Measurements from ENCODE around the gene ABCG1.

ABCG1 gene

GRCh38 chr21:42191696-42192595 lies 27.0 kb upstream of the ABCG1 start:
- in situ Hi-C loops (cut with HindIII; ENCODE audit: low sequenced_read_pairs) = no loop called here
- TF ChIP-seq, protein P1, sequence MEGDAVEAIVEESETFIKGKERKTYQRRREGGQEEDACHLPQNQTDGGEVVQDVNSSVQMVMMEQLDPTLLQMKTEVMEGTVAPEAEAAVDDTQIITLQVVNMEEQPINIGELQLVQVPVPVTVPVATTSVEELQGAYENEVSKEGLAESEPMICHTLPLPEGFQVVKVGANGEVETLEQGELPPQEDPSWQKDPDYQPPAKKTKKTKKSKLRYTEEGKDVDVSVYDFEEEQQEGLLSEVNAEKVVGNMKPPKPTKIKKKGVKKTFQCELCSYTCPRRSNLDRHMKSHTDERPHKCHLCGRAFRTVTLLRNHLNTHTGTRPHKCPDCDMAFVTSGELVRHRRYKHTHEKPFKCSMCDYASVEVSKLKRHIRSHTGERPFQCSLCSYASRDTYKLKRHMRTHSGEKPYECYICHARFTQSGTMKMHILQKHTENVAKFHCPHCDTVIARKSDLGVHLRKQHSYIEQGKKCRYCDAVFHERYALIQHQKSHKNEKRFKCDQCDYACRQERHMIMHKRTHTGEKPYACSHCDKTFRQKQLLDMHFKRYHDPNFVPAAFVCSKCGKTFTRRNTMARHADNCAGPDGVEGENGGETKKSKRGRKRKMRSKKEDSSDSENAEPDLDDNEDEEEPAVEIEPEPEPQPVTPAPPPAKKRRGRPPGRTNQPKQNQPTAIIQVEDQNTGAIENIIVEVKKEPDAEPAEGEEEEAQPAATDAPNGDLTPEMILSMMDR (IDR thresholded peaks at IDR 0.05; ENCODE audit: low read depth, low read length) = no peak
- DNase-seq (ENCODE audit: low read depth, low spot score) = no peak

DNA sequence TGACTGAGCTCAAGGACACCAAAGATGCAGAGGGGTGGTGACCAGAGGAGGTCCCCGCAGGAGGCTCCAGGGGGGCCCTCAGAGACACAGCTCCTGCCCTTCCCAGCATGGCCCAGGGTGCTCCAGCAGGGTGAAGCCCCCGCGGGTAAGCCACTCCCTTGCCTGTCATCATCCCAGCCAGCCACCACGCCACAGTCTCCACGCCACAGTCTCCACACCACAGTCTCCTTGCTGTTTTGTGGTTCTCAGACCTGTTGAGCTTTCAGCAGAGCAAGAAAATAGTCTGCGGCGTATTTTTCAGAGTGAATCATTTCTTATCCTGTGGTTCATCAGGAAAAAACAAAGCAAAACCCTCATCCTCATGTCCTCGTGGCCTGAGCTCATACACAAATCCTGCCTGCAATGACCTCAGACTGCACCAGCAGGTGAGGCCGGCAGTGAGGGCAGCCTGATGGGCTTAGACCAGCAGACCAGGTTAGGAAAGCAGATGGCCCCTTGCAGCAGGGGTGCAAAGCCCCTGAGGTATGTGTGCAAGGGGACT lies 25.7 kb upstream of the ABCG1 start:
- TF ChIP-seq, protein P1 (IDR thresholded peaks at IDR 0.05; ENCODE audit: low read depth, low read length) = no peak
- H3K4me3 ChIP-seq (ENCODE audit: low read depth, low read length) = no peak overlapping the region
- DNase-seq (ENCODE audit: low read depth, low spot score) = peak; percentile 69
- in situ Hi-C loops (cut with HindIII; ENCODE audit: low sequenced_read_pairs) = no loop called here

More at GRCh38 chr21:42191696-42192595, 27.0 kb upstream of the ABCG1 start:
- no peak overlapping the region for H3K4me3 ChIP-seq (ENCODE audit: low read depth, low read length)

- H3K4me3 ChIP-seq (ENCODE audit: low read depth, low read length) = no peak overlapping the region
- in situ Hi-C loops (cut with HindIII; ENCODE audit: low sequenced_read_pairs) = no loop called here
- DNase-seq (ENCODE audit: low read depth, low spot score) = no peak
- TF ChIP-seq, protein P1 (IDR thresholded peaks at IDR 0.05; ENCODE audit: low read depth, low read length) = no peak
Observed at GRCh38 chr21:42193721-42194120, 25.2 kb upstream of the ABCG1 start.

DNA sequence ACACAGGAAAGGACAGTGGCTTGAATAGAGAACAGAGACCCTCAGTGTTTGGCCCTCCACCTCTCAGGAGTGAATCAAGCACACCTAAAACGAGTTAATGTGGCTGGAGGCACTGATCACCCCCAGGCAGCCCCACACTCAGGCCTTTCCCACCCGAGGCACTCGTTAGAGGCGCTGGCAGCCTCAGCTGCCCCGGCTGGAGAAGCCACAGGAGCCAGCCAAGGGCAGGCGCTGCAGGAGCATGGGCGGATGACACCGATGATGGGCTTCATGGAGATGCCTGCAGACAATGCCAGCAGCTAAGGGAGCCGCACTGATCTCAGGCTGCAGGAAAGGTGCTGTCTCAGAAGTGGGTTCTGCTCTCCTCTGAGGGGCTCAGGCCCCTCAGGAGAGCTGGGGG lies 24.1 kb upstream of the ABCG1 start:
- TF ChIP-seq, protein P1 (IDR thresholded peaks at IDR 0.05; ENCODE audit: low read depth, low read length) = no peak
- H3K4me3 ChIP-seq (ENCODE audit: low read depth, low read length) = no peak overlapping the region
- in situ Hi-C loops (cut with HindIII; ENCODE audit: low sequenced_read_pairs) = no loop called here
- DNase-seq (ENCODE audit: low read depth, low spot score) = no peak

DNA sequence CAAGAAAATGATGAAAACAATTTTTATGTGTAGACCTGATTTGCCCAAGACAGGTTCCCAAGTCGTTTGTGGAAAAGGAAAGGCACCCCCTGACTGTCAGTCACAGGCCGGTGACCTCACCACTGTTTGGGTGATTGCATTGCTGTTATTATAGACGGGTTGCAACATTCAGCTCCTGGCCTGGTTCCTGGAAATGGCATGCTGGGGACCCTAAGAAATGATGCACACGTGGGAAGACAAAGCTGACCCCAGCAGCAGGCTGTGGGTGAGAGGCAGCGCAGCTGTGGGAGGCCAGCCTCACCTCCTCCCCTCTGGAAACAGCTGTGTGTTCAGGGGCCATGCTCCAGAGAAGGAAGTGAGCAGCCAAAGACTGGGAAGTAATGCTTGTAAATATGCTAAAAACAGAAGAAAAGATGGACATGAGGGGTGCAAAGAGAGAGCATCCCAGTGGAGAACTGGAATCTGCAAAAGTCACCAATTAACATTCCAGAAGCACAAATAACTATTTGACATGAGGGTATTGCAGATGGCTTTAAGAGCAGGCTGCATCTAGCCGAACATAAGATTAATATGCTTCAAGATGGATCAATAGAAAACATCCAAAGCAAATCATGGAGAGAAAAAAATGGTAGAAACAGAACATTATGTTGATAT lies 23.4 kb upstream of the ABCG1 start:
- DNase-seq (ENCODE audit: low read depth, low spot score) = peak; percentile 79
- no peak overlapping the region for H3K4me3 ChIP-seq (ENCODE audit: low read depth, low read length)
- in situ Hi-C loops (cut with HindIII; ENCODE audit: low sequenced_read_pairs) = no loop called here
- TF ChIP-seq, protein P1 (IDR thresholded peaks at IDR 0.05; ENCODE audit: low read depth, low read length) = no peak

DNA sequence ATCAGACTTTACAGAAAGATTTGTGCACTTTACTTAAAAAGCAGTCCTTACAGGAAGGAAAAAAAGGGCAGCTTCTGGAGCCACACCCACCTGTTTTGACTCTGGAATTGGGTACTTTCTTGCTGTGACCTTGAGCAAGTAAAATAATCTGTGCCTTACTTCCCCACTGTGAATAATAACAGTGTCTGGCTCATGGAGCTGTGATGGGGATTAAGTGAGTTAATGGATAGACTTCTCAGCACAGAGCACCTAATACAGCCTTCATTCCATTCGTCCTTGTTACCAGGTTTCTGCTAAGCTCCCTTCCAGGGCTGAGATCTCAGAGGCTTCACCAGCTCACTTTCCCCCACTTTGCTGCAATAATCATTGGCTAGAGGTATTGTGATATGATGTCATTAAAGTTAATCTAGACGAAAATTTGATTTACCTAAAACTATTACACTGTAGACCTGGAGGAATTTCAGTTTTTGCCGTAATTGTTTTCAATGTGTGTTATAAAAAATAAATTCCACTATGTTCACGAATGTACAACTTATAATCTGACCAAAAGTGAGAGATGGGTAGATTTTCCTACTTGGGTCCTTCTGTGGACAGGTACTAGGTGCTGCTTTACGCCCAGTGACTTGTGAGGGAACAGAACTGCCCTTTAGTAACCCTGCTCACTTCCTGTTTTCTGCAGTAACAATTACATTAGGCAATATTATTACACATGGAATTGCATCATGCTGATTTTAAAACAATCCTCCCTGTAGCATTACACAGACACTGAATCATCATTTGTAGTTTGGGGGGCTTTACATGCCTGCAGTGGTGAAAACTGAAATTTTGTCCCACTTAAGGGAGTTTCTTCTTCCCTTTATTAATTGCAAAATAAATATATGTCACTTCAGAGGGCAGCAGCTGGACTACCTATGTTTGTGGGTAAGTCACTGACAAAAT lies 19.7 kb upstream of the ABCG1 start:
- TF ChIP-seq, protein P1 (IDR thresholded peaks at IDR 0.05; ENCODE audit: low read depth, low read length) = no peak
- in situ Hi-C loops (cut with HindIII; ENCODE audit: low sequenced_read_pairs) = no loop called here
- peak; percentile 55 for DNase-seq (ENCODE audit: low read depth, low spot score)
- no peak overlapping the region for H3K4me3 ChIP-seq (ENCODE audit: low read depth, low read length)
